ENCODE data around the gene UTS2B.
A peak's percentile ranks its signal among the peaks of the same experiment; 100 is the strongest.

The UTS2B gene

GRCh38 chr3:191324936-191325335 is 5.4 kb downstream of the UTS2B start:
- Mint-ChIP-seq H3K36me3 (peaks cover 0 to 2% of the 10 kb centered on the region in 2 donors), H3K4me1 (peaks cover 7 to 11% of the 10 kb centered on the region in 2 donors), H3K27me3 (no peaks in the 10 kb centered on the region), H3K9me3 (no peaks in the 10 kb centered on the region), H3K4me3 (no peak overlapping the region), H3K27ac (no peak overlapping the region)
- no peak for DNase-seq
- no peak for ATAC-seq (replicated peaks)

DNA sequence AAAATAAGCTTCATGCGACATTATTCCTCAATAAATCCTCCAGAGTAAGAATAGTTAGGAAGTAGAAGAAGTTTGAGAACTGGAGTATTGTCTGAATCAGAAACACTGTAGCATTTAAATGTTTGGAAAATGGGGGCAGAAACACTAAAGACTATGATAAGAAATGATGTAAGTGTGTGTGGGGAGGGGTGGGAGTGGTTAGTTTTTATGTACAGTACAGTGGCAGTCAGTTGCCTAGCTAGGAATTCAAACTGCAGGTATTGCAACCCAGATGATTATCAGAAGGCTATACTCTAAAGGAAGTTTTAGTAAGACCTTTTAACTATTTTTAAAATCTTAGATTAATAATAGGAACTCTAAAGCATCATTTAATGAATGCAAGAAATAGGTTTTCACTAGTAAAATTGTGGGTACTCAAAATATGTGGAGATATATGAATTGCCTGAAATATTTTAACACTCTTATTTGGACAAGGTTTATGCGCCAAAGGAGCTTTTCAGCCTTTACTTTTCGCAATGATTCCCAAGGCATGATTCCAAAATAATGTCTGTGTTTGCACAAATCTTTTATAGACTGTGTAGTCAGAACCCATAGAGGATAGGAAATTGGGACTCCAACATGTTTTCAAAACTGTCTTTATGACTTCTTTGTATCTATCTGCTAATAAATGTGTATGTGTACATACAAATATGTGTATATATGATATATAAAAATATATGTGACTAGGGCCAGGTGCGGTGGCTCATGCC is 9.1 kb downstream of the UTS2B start:
- Mint-ChIP-seq H3K9me3 (no peaks in the 10 kb centered on the region), H3K27ac (no peak overlapping the region), H3K27me3 (no peaks in the 10 kb centered on the region), H3K4me1 (no peaks in the 10 kb centered on the region), H3K36me3 (no peaks in the 10 kb centered on the region), H3K4me3 (no peak overlapping the region)
- no peak for ATAC-seq (replicated peaks)
- DNase-seq = no peak

DNA sequence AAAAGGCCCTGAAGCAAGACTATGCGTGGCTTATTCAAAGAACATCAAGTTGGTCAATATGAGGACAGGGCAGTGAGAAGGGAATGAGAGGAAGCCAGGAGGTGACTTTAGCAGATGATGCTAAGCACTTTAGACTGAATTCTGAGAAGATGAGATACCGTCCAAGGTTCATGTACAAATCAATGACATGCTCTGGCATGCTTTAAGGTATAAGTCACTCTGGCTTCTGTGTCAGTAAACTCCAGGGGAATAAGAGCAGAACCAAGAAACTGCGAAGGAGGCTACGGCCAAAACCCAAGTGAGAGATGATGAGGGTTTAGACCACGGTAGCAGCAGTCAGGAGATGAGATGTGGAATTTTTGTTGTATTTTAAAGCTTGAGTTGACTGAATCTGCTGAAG is 10.0 kb downstream of the UTS2B start:
- H3K9me3 Mint-ChIP-seq = no peaks in the 10 kb centered on the region
- no peaks in the 10 kb centered on the region for H3K4me1 Mint-ChIP-seq
- ATAC-seq (replicated peaks) = no peak
- DNase-seq = no peak
- H3K27ac Mint-ChIP-seq = no peak overlapping the region
- no peaks in the 10 kb centered on the region for H3K36me3 Mint-ChIP-seq
- H3K27me3 Mint-ChIP-seq = no peaks in the 10 kb centered on the region
- H3K4me3 Mint-ChIP-seq = no peak overlapping the region

DNA sequence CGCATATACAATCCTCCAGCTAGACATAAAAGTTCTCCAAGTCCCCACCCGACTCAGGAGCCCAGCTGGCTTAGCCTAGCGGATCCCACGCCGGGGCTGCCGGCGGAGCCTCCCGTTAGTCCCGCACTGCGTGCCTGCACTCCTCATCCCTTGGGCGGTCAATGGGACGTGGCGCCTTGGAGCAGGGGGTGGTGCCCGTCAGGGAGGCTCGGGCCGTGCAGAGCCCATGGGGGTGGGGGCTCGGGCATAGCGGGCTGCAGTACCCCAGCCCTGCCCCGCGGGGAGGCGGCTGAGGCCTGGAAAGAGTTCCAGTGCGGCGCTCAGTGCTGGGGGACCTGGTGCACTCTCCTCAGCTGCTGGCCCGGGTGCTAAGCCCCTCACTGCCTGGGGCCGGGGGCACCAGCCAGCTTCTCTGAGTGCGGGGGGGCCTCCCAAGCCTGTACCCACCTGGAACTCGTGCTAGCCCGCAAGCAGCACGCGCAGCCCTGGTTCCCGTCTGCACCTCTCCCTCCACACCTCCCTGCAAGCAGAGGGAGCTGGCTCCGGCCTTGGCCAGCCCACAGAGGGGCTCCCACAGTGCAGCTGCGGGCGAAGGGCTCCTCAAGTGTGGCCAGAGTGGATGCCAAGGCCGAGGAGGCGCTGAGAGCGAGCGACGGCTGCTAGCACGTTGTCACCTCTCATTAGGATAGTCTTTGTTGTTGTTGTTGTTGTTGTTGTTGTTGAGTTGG is 13.3 kb downstream of the UTS2B start:
- Mint-ChIP-seq H3K4me3 (no peak overlapping the region), H3K27me3 (no peaks in the 10 kb centered on the region), H3K27ac (no peak overlapping the region), H3K4me1 (peaks cover 0 to 2% of the 10 kb centered on the region in 2 donors), H3K36me3 (no peaks in the 10 kb centered on the region), H3K9me3 (no peaks in the 10 kb centered on the region)
- DNase-seq (no peak), ATAC-seq (replicated peaks) (no peak)

GRCh38 chr3:191314109-191314728 is 16.1 kb downstream of the UTS2B start:
- Mint-ChIP-seq H3K36me3 (no peaks in the 10 kb centered on the region), H3K4me1 (peaks cover 0 to 2% of the 10 kb centered on the region in 2 donors), H3K4me3 (no peak overlapping the region), H3K27me3 (no peaks in the 10 kb centered on the region), H3K9me3 (peaks cover 0 to 3% of the 10 kb centered on the region in 2 donors), H3K27ac (no peak overlapping the region)
- ATAC-seq (replicated peaks) (no peak), DNase-seq (no peak)

- Mint-ChIP-seq H3K4me3 (no peak overlapping the region), H3K9me3 (peaks cover 0 to 3% of the 10 kb centered on the region in 2 donors), H3K36me3 (no peaks in the 10 kb centered on the region), H3K4me1 (peaks cover 0 to 2% of the 10 kb centered on the region in 2 donors), H3K27me3 (no peaks in the 10 kb centered on the region), H3K27ac (no peak overlapping the region)
- DNase-seq (no peak), ATAC-seq (replicated peaks) (no peak)
These were observed 17.0 kb downstream of the UTS2B start for GRCh38 chr3:191313296-191313695.

DNA sequence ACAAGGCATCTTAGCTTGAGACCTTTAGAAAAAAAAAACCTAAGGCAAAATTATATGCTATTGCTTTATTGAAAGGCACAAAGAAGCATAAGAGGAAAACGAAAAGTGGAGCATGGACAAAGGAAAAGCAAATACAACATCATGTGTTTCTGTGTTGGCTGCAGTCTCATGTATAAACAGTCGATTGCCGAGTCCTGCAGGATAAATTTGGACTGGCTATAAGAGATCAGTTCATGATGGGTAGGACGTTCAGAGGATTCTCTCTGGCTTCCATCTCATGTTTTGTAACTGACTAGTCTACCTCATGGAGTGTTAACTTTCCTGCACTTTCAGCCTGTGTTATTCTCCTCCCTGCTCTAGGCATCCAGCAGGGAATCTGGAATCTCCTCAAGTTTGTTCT is 23.0 kb downstream of the UTS2B start:
- no peaks in the 10 kb centered on the region for H3K27me3 Mint-ChIP-seq
- DNase-seq (no peak), ATAC-seq (replicated peaks) (no peak)
- H3K4me1 Mint-ChIP-seq = peaks cover 9 to 27% of the 10 kb centered on the region in 2 donors
- H3K9me3 Mint-ChIP-seq = peaks cover 0 to 3% of the 10 kb centered on the region in 2 donors
- no peak overlapping the region for H3K4me3 Mint-ChIP-seq
- H3K27ac Mint-ChIP-seq = no peak overlapping the region
- H3K36me3 Mint-ChIP-seq = no peaks in the 10 kb centered on the region

GRCh38 chr3:191306428-191306827 is 23.9 kb downstream of the UTS2B start:
- H3K4me1 Mint-ChIP-seq = peaks cover 15 to 36% of the 10 kb centered on the region in 2 donors
- ATAC-seq (replicated peaks) = no peak
- H3K27me3 Mint-ChIP-seq = no peaks in the 10 kb centered on the region
- H3K36me3 Mint-ChIP-seq = no peaks in the 10 kb centered on the region
- H3K4me3 Mint-ChIP-seq = no peak overlapping the region
- no peak for DNase-seq
- H3K27ac Mint-ChIP-seq = peak overlapping the region; percentile 47
- peaks cover 0 to 3% of the 10 kb centered on the region in 2 donors for H3K9me3 Mint-ChIP-seq

DNA sequence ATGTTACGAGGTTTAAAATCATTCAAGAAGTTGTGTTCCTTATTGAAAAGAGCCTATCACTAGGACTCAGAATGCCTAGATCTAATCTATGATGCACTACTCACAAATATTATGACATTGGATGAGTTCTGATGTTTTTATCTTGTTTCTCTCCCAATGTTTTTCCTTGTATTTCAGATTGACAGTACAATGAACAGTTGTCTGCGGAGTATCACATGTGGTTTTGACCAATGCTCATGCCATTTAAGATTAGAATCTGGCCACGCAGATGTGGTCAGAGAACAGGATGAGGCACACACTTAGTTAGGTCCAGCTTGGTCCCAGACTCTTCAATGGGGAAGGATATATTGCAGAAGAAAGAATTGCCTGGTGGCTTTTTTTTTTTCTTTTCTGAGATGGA is 26.7 kb downstream of the UTS2B start:
- Mint-ChIP-seq H3K27me3 (no peaks in the 10 kb centered on the region), H3K4me3 (no peak overlapping the region), H3K27ac (no peak overlapping the region), H3K9me3 (peaks cover 0 to 2% of the 10 kb centered on the region in 2 donors), H3K4me1 (peaks cover 29 to 60% of the 10 kb centered on the region in 2 donors), H3K36me3 (peaks cover 2 to 4% of the 10 kb centered on the region in 2 donors)
- ATAC-seq (replicated peaks) = no peak
- DNase-seq = no peak

- DNase-seq (no peak), ATAC-seq (replicated peaks) (no peak)
- Mint-ChIP-seq H3K4me1 (peaks cover 35 to 63% of the 10 kb centered on the region in 2 donors), H3K27ac (peak overlapping the region; percentile 52), H3K4me3 (peak overlapping the region in 1 of 2 donors; percentile 19), H3K27me3 (no peaks in the 10 kb centered on the region), H3K36me3 (peaks cover 4% of the 10 kb centered on the region in 2 donors), H3K9me3 (peaks cover 0 to 2% of the 10 kb centered on the region in 2 donors)
These were observed 27.9 kb downstream of the UTS2B start for GRCh38 chr3:191302451-191302850.

- ATAC-seq (replicated peaks) (no peak), DNase-seq (no peak)
- peaks cover 0 to 2% of the 10 kb centered on the region in 2 donors for H3K9me3 Mint-ChIP-seq
- H3K4me1 Mint-ChIP-seq = peaks cover 38 to 67% of the 10 kb centered on the region in 2 donors
- H3K27me3 Mint-ChIP-seq = no peaks in the 10 kb centered on the region
- H3K4me3 Mint-ChIP-seq = peak overlapping the region in 1 of 2 donors; percentile 61
- H3K27ac Mint-ChIP-seq = peak overlapping the region; percentile 67
- peaks cover 4% of the 10 kb centered on the region in 2 donors for H3K36me3 Mint-ChIP-seq
These were observed 28.4 kb downstream of the UTS2B start for GRCh38 chr3:191301782-191302411.

- Mint-ChIP-seq H3K27ac (peak overlapping the region; percentile 94), H3K9me3 (peaks cover 0 to 2% of the 10 kb centered on the region in 2 donors), H3K36me3 (peaks cover 4% of the 10 kb centered on the region in 2 donors), H3K4me3 (peak overlapping the region; percentile 36 to 54), H3K27me3 (no peaks in the 10 kb centered on the region), H3K4me1 (peaks cover 38 to 70% of the 10 kb centered on the region in 2 donors)
- DNase-seq (peak; percentile 20), ATAC-seq (replicated peaks) (peak; percentile 75 to 79)
These were observed 29.3 kb downstream of the UTS2B start for GRCh38 chr3:191301017-191301416.

- DNase-seq (peak; percentile 61), ATAC-seq (replicated peaks) (peak; percentile 70 to 73)
- Mint-ChIP-seq H3K4me3 (peak overlapping the region; percentile 36 to 54), H3K27ac (peak overlapping the region; percentile 94), H3K4me1 (peaks cover 38 to 66% of the 10 kb centered on the region in 2 donors), H3K9me3 (peaks cover 0 to 2% of the 10 kb centered on the region in 2 donors), H3K27me3 (no peaks in the 10 kb centered on the region), H3K36me3 (peaks cover 4% of the 10 kb centered on the region in 2 donors)
These were observed 29.9 kb downstream of the UTS2B start for GRCh38 chr3:191300422-191300821.

DNA sequence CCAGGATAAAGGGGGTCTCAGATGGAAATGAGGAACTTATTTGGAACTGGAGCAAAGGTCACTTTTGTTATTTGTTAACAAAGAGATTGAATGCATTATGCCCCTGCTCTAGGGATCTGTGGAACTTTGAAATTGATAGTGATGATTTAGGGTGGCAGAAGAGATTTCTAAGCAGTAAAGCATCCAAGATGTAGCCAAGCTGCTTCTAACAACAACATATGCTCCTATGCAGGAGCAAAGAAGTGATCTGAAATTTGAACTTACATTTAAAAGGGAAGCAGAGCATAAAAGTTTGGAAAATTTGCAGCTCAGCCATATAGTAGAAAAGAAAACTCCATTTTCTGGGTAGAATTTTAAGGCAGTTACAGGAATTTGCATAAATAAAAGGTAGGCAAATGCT is 31.5 kb downstream of the UTS2B start:
- DNase-seq = no peak
- ATAC-seq (replicated peaks) = no peak
- Mint-ChIP-seq H3K4me3 (peak overlapping the region in 1 of 2 donors; percentile 28), H3K27ac (no peak overlapping the region), H3K4me1 (peaks cover 38 to 59% of the 10 kb centered on the region in 2 donors), H3K27me3 (no peaks in the 10 kb centered on the region), H3K36me3 (peaks cover 4% of the 10 kb centered on the region in 2 donors), H3K9me3 (peaks cover 0 to 2% of the 10 kb centered on the region in 2 donors)
